GM19468 (cell line): ENCODE measurements around the gene STAB1.
"Not testable (repeated sequence)": the region's sequence is repeated elsewhere in the genome, so short reads cannot be mapped to it uniquely, and the experiment has no call there.

ENCODE experiments used
- ATAC-seq: cut with Tn5 transposase; IDR thresholded peaks from one replicate; pipeline ENCODE4 v1.9.1; 2021; ENCODE audit warnings: mild to moderate bottlenecking, moderate library complexity, moderate number of reproducible peaks; ENCODE audit not compliant: unreplicated experiment; ENCODE audit errors: extremely low read depth

Gene STAB1

DNA sequence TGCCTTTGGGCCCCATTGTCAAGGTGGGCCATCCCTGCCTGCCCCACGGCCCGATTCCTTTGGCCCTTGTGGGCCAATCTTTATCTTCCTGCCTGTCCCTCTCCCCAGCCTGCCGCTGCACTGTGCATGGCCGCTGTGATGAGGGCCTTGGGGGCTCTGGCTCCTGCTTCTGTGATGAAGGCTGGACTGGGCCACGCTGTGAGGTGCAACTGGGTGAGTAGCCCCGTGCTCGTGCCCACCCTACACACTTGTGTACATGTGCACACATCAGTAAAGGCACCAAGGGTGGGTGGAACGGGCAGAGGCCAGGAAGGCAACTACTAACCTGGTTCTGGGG, 26.3 kb downstream of the STAB1 start:
- ATAC-seq = no peak

GRCh38 chr3:52521881-52522650, 26.9 kb downstream of the STAB1 start:
- ATAC-seq = no peak

GRCh38 chr3:52522651-52523251, 27.6 kb downstream of the STAB1 start:
- no peak for ATAC-seq

DNA sequence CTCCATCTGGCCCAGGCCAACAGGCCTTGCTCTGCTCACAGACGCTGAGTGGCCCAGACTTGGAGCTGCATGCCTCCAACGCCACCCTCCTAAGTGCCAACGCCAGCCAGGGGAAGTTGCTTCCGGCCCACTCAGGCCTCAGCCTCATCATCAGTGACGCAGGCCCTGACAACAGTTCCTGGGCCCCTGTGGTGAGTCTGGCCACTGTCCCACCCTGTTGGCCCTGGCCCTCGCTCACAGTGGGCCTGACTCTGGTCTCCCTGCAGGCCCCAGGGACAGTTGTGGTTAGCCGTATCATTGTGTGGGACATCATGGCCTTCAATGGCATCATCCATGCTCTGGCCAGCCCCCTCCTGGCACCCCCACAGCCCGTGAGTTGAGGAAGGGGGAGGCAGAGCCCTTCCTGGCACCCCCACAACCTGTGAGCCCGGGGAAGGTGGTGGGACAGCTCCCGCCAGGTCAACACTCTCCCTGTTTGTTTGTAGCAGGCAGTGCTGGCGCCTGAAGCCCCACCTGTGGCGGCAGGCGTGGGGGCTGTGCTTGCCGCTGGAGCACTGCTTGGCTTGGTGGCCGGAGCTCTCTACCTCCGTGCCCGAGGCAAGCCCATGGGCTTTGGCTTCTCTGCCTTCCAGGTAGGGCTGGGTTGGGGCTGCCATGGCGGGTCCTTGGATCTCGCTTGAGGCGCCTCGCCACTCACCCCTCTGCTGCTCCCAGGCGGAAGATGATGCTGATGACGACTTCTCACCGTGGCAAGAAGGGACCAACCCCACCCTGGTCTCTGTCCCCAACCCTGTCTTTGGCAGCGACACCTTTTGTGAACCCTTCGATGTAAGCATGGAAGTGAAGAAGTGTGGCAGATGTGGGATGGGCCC, 28.5 kb downstream of the STAB1 start:
- ATAC-seq = no peak

DNA sequence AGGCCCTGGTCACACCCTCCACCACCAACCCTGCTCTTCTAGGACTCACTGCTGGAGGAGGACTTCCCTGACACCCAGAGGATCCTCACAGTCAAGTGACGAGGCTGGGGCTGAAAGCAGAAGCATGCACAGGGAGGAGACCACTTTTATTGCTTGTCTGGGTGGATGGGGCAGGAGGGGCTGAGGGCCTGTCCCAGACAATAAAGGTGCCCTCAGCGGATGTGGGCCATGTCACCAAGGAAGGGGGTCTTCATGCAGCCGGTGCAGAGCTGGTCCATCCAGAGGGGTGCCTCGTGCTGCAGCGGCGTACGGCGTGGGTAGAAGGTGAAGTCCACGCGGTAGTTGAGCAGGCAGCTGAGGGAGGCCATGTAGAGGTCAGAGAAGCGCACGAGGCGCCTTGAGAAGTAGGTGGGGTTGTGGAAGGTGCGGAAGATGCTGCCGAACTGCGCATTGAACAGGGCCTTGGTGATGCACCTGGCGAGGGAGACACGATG, 29.2 kb downstream of the STAB1 start:
- no peak for ATAC-seq

DNA sequence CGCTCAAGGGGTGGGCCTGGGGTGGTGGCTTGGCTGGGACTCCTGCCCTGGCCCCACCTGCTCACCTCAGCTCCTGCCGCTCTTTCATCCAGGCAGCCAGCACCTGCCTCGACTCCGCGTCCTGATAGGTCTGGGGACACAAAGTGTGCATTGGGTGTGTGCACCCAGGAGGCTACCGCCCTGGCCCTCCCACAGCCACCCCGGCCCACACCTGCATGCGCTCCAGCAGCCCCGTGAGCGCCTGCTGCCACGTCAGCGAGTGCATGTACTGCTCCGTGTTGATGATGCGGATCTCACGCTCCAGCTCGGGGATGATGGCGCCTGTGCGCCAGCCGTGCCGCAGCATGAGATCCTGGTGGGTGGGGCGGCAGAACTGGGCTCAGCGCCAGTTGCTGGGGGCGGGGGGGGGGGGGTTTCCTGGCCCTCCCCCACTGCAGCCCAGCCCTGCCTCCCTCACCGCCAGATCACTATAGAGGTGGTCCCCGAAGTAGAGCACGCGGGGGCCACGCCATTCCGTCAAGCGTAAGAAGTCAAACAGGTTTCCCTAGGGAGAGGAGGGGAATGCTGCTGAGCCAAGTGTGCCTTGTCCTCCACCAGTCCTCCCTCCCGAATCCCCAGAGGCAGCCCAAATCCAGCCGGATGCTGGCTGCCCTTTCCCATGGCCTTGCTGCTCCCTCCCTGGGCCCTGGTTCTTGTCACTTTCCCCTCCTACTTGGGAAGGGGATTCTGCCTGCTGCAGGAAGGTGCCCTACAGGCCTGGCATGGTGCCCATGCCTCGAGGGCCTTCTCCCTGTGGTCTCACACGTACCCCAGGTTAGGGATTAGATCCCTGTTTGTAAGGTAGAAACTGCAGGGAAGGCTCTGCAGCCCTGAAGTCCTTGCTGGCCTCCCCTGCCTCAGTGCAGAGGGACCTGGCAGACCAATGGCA, 29.9 kb downstream of the STAB1 start:
- no peak for ATAC-seq

- ATAC-seq = no peak
These were observed 30.8 kb downstream of the STAB1 start for GRCh38 chr3:52525680-52526561.

DNA sequence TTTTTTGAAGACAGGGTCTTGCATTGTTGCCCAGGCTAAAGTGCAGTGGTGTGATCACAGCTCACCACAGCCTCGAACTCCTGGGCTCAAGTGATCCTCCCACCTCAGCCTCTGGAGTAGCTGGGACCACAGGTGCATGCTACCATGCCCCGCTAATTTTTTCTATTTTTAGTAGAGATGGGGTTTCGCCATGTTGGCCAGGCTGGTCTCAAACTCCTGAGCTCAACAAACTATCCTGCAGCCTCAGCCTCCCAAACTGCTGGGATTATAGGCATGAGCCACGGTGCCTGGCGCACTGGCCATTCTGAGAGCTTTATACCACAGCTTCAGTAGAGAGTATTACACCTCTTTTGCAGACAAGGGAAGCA, 31.5 kb downstream of the STAB1 start:
- not testable (repeated sequence) for ATAC-seq

DNA sequence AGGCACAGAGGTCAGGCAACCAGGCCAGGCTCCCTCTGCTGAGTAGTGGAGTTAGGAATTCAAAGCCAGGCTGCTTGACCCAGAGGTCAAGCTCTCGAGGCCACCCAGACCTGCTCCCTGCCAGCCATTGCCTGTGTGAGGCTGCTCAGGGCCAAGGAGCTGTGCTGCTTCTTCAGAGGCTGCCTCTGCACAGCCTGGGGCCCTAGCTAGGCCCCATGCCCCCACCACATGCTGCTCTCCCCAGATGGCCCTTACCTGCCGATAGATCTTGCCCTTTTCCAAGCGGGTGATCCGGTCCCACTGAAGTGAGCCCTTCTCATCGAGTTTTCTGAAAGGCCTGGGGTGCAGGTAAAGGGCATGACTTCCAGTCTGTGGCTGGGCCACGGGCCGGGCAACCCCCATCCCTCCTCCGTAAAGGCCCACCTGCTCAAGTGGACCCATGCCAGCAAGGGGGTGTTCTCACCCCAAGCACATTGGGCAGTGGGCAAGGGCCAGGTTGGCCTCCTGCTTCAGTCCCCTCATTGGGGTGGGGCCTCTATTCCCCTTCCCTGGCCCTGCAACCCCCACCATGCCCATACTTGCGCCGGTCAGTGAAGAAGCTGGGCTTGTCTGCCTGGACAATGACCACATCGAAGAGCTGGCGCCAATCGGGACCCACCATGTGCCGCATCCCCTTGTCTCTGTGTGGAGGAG, 32.0 kb downstream of the STAB1 start:
- no peak for ATAC-seq

- ATAC-seq = no peak
These were observed 32.8 kb downstream of the STAB1 start for GRCh38 chr3:52527732-52528585.

DNA sequence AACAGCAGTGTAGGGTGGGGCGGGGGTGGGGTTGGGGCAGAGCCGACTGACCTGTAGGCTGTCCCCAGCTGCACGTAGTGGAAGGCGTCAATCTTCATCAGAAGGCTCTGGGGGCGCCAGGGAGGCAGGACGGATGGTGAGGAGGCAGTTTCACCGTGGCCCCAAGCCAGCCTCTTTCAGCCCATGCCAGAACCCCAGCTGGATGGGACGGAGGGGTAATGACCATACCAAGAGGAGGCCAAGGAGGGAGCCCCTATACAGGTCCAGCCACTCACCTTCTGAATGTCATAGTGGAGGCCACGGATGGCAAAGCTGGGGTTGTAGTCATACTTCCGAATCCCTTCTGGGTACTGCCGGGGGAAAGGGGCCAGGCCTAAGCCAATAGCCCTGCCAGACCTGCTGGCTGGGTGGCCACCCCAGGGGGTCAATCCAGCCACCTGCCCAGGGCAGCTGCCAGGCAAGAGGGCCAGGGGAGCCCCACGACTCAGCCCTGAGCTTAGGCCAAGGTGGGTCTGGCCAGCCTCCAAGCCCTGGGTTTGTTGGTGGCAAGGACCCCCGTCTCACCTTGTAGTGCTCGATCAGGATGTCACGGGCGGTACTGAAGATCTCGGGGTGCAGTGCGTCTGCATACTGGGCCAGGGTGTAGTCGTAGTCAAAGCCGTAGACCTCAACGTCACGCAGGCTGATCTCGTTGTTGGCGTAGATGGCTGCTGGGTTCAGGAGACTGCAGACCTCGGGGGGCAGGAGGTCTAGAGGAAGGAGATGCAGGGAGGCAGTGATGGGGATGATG, 33.6 kb downstream of the STAB1 start:
- ATAC-seq = no peak

- no peak for ATAC-seq
These were observed 34.5 kb downstream of the STAB1 start for GRCh38 chr3:52529376-52530333.

- ATAC-seq = no peak
These were observed 36.0 kb downstream of the STAB1 start for GRCh38 chr3:52530918-52531826.

GRCh38 chr3:52531860-52532516, 36.9 kb downstream of the STAB1 start:
- ATAC-seq = no peak
